Astrocyte of the cerebellum (primary cell): ENCODE data around the gene S100B.

Source experiments
- DNase-seq: peaks from one replicate; pipeline ENCODE4 v3.0.0-alpha.2; 2011; ENCODE audit warnings: low read depth
- H3K4me3 ChIP-seq: 2 replicates; pipeline ENCODE4 v1.5.1; 2011; ENCODE audit warnings: mild to moderate bottlenecking, low read depth, low read length, moderate library complexity
- CTCF ChIP-seq: IDR thresholded peaks from 2 replicates; pipeline ENCODE4 v1.5.1; 2012; ENCODE audit warnings: low read length, low read depth, moderate library complexity, mild to moderate bottlenecking; ENCODE audit errors: missing control alignments
- in situ Hi-C: cut with HindIII; loops from 2 replicates; pipeline ENCODE4 v1.10.0; 2017; ENCODE audit warnings: low sequenced_read_pairs

S100B gene

GRCh38 chr21:46605767-46606426 is 1.0 kb upstream of the S100B start:
- no peak for DNase-seq
- no peak for TF ChIP-seq CTCF
- in situ Hi-C loops = no loop called here
- H3K4me3 ChIP-seq = no peak overlapping the region

GRCh38 chr21:46604329-46604974 is 430 bp downstream of the S100B start:
- no peak for TF ChIP-seq CTCF
- DNase-seq = no peak
- no peak overlapping the region for H3K4me3 ChIP-seq
- in situ Hi-C loops = no loop called here

- no peak for DNase-seq
- no peak for TF ChIP-seq CTCF
- no peak overlapping the region for H3K4me3 ChIP-seq
- in situ Hi-C loops = no loop called here
These were observed 1.7 kb downstream of the S100B start for GRCh38 chr21:46603228-46603627.

GRCh38 chr21:46600978-46601377 is 3.9 kb downstream of the S100B start:
- H3K4me3 ChIP-seq = no peak overlapping the region
- DNase-seq = no peak
- TF ChIP-seq CTCF = no peak
- in situ Hi-C loops = no loop called here

GRCh38 chr21:46600305-46600704 is 4.6 kb downstream of the S100B start:
- TF ChIP-seq CTCF = no peak
- in situ Hi-C loops = no loop called here
- no peak for DNase-seq
- no peak overlapping the region for H3K4me3 ChIP-seq

- DNase-seq = peak; percentile 74
- in situ Hi-C loops = no loop called here
- no peak for TF ChIP-seq CTCF
These were observed 6.0 kb downstream of the S100B start for GRCh38 chr21:46598581-46599572.

More at GRCh38 chr21:46598581-46599572, 6.0 kb downstream of the S100B start:
- no peak overlapping the region for H3K4me3 ChIP-seq
